ENCODE data around the gene FILIP1.

DNA sequence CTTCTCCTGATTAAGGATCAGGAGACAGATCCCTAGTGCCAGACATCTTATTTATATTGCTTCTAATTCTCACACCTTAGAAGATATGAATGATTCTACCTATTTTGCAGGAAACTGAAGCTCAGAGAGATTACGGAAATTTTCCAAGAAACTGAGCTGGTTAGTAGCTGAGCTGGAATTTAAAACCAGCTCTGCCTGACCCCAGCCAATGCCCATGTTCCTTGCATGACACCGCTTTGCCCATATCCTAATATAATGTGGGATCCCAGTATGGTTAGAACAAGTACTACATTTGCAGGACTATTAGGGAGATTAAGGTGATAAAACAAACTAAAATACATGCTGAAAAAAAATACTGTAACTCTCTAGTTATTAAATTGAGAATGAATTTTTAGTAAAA is 210.9 kb downstream of the FILIP1 start:
- TF ChIP-seq, protein P1, sequence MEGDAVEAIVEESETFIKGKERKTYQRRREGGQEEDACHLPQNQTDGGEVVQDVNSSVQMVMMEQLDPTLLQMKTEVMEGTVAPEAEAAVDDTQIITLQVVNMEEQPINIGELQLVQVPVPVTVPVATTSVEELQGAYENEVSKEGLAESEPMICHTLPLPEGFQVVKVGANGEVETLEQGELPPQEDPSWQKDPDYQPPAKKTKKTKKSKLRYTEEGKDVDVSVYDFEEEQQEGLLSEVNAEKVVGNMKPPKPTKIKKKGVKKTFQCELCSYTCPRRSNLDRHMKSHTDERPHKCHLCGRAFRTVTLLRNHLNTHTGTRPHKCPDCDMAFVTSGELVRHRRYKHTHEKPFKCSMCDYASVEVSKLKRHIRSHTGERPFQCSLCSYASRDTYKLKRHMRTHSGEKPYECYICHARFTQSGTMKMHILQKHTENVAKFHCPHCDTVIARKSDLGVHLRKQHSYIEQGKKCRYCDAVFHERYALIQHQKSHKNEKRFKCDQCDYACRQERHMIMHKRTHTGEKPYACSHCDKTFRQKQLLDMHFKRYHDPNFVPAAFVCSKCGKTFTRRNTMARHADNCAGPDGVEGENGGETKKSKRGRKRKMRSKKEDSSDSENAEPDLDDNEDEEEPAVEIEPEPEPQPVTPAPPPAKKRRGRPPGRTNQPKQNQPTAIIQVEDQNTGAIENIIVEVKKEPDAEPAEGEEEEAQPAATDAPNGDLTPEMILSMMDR (IDR thresholded peaks at IDR 0.05), result no peak
- no peak for TF ChIP-seq POLR2A (IDR thresholded peaks at IDR 0.05)
